Osteoblast (primary cell): Measurements from ENCODE around the gene AMPH. TPM values are rescaled to one million over a fixed set of nuclear protein-coding genes. Genes with fewer than 3 reads are reported as not detected.

Source experiments
- DNase-seq: peaks from one replicate; pipeline ENCODE4 v3.0.0; 2011; ENCODE audit warnings: low spot score, mixed read lengths; ENCODE audit not compliant: insufficient read length; ENCODE audit errors: missing footprints
- H2AFZ ChIP-seq: 2 replicates; pipeline ENCODE4 v1.6.0; 2011; ENCODE audit warnings: mild to moderate bottlenecking, low read length
- H3K27ac ChIP-seq: 2 replicates; pipeline ENCODE4 v1.5.1; 2011; ENCODE audit warnings: mild to moderate bottlenecking, low read depth, low read length, moderate library complexity
- H3K27me3 ChIP-seq: 2 replicates; pipeline ENCODE4 v1.6.0; 2012; ENCODE audit warnings: mild to moderate bottlenecking, control low read depth, inconsistent platforms, low read length, moderate library complexity; ENCODE audit not compliant: insufficient read depth
- H3K36me3 ChIP-seq: 2 replicates; pipeline ENCODE4 v1.5.1; 2011; ENCODE audit warnings: mild to moderate bottlenecking, low read length, control low read depth, moderate library complexity; ENCODE audit not compliant: insufficient read depth
- H3K4me1 ChIP-seq: 2 replicates; pipeline ENCODE4 v1.5.1; 2011; ENCODE audit warnings: mild to moderate bottlenecking, low read length, control low read depth, moderate library complexity; ENCODE audit not compliant: insufficient read depth
- H3K4me2 ChIP-seq: 2 replicates; pipeline ENCODE4 v1.6.0; 2011; ENCODE audit warnings: mild to moderate bottlenecking, low read length; ENCODE audit not compliant: insufficient read depth
- H3K4me3 ChIP-seq: fragments of 200-600 bp; sonication (generic); 3 replicates; pipeline ENCODE4 v1.5.1; 2012; ENCODE audit warnings: mild to moderate bottlenecking, low read length, inconsistent platforms; ENCODE audit not compliant: insufficient read depth
- H3K79me2 ChIP-seq: 2 replicates; pipeline ENCODE4 v1.6.0; 2012; ENCODE audit warnings: mild to moderate bottlenecking, low read length, control low read depth, inconsistent platforms; ENCODE audit not compliant: insufficient read depth
- H3K9me3 ChIP-seq: 2 replicates; pipeline ENCODE4 v1.5.1; 2011; ENCODE audit warnings: low read depth, low read length, control low read depth
- H4K20me1 ChIP-seq: 2 replicates; pipeline ENCODE4 v1.6.0; 2012; ENCODE audit warnings: mild to moderate bottlenecking, low read length, control low read depth; ENCODE audit not compliant: insufficient read depth
- CTCF ChIP-seq: IDR thresholded peaks from 2 replicates; pipeline ENCODE4 v1.5.1; 2011; ENCODE audit warnings: mild to moderate bottlenecking, low read depth, low read length, moderate library complexity; ENCODE audit errors: extremely low read depth
- total RNA-seq: library from RNA; depleted of rRNA; stranded (reverse); fragments of >200 nt; gene quantifications from 2 replicates; pipeline ENCODE4 v1.2.3, GENCODE V29; 2012

The AMPH gene
- total RNA-seq, 1 donor = 1.1 TPM

- Histone ChIP-seq H2AFZ (no peak overlapping the region), H3K27me3 (no peaks in the 10 kb centered on the region), H3K9me3 (no peaks in the 10 kb centered on the region), H3K79me2 (no peaks in the 10 kb centered on the region), H3K4me2 (no peak overlapping the region), H4K20me1 (no peaks in the 10 kb centered on the region), H3K36me3 (no peaks in the 10 kb centered on the region), H3K4me1 (no peaks in the 10 kb centered on the region), H3K27ac (no peak overlapping the region), H3K4me3 (no peak overlapping the region)
- DNase-seq = no peak
- TF ChIP-seq CTCF = no peak
These were observed 70.0 kb downstream of the AMPH start for GRCh38 chr7:38561166-38561565.

GRCh38 chr7:38558761-38559345 is 72.3 kb downstream of the AMPH start:
- H2AFZ ChIP-seq = no peak overlapping the region
- no peak overlapping the region for H3K4me2 ChIP-seq
- no peaks in the 10 kb centered on the region for H3K4me1 ChIP-seq
- H3K36me3 ChIP-seq = no peaks in the 10 kb centered on the region
- no peaks in the 10 kb centered on the region for H3K9me3 ChIP-seq
- no peaks in the 10 kb centered on the region for H3K27me3 ChIP-seq
- no peaks in the 10 kb centered on the region for H3K79me2 ChIP-seq
- no peak for DNase-seq
- H3K27ac ChIP-seq = no peak overlapping the region
- no peak overlapping the region for H3K4me3 ChIP-seq
- no peaks in the 10 kb centered on the region for H4K20me1 ChIP-seq
- TF ChIP-seq CTCF = no peak

GRCh38 chr7:38554586-38554985 is 76.6 kb downstream of the AMPH start:
- H3K4me2 ChIP-seq = no peak overlapping the region
- H3K79me2 ChIP-seq = no peaks in the 10 kb centered on the region
- H3K4me1 ChIP-seq = no peaks in the 10 kb centered on the region
- H3K27me3 ChIP-seq = no peaks in the 10 kb centered on the region
- H4K20me1 ChIP-seq = no peaks in the 10 kb centered on the region
- no peak overlapping the region for H3K4me3 ChIP-seq
- H3K9me3 ChIP-seq = no peaks in the 10 kb centered on the region
- H3K27ac ChIP-seq = no peak overlapping the region
- DNase-seq = no peak
- H2AFZ ChIP-seq = no peak overlapping the region
- TF ChIP-seq CTCF = no peak
- H3K36me3 ChIP-seq = no peaks in the 10 kb centered on the region

- Histone ChIP-seq H3K4me3 (no peak overlapping the region), H3K36me3 (no peaks in the 10 kb centered on the region), H4K20me1 (no peaks in the 10 kb centered on the region), H3K4me2 (no peak overlapping the region), H3K27ac (no peak overlapping the region), H2AFZ (no peak overlapping the region), H3K4me1 (no peaks in the 10 kb centered on the region), H3K27me3 (no peaks in the 10 kb centered on the region), H3K9me3 (no peaks in the 10 kb centered on the region), H3K79me2 (no peaks in the 10 kb centered on the region)
- no peak for TF ChIP-seq CTCF
- no peak for DNase-seq
These were observed 80.3 kb downstream of the AMPH start for GRCh38 chr7:38550836-38551235.
